Lower lobe of right lung (tissue), 2 donors: Measurements from ENCODE around the gene ADAMTS2. TPM values are rescaled to one million over a fixed set of nuclear protein-coding genes. Genes with fewer than 3 reads are reported as not detected.

Experiments used
- ATAC-seq, 2 donors: fragments of 200-7000 bp; cut with Tn5 transposase; one replicate each; pipeline ENCODE4 v1.9.1; 2020 to 2022; ENCODE audit warnings: mild to moderate bottlenecking in 2 of 2, moderate library complexity in 2 of 2
- DNase-seq: peaks from one replicate; pipeline ENCODE4 v3.0.0-alpha.2; 2020
- H3K27ac ChIP-seq: fragments of 200-600 bp; one replicate; pipeline ENCODE4 v1.8.0; 2022
- H3K27me3 ChIP-seq: fragments of 200-600 bp; one replicate; pipeline ENCODE4 v1.8.0; 2022; ENCODE audit warnings: low read depth
- H3K36me3 ChIP-seq: fragments of 200-600 bp; one replicate; pipeline ENCODE4 v1.8.0; 2022; ENCODE audit warnings: mild to moderate bottlenecking
- H3K4me1 ChIP-seq: fragments of 200-600 bp; one replicate; pipeline ENCODE4 v1.8.0; 2022
- H3K4me3 ChIP-seq: fragments of 200-600 bp; one replicate; pipeline ENCODE4 v1.8.0; 2022; ENCODE audit warnings: mild to moderate bottlenecking
- H3K9me3 ChIP-seq: fragments of 200-600 bp; one replicate; pipeline ENCODE4 v1.8.0; 2022
- intact Hi-C: fragments of 100-400 bp; cut with DNase I; formaldehyde crosslinking; loops from one replicate; pipeline ENCODE4 v1.11.0; 2022
- total RNA-seq: library from RNA; stranded (reverse); fragmentation: NEBNext Ultra II Directional; extraction: Animal tissue kit (Norgen Biotek cat#: 25700); gene quantifications from one replicate; pipeline ENCODE4 v1.2.1, GENCODE V29; 2021
- TF ChIP-seq, protein P1 (sequence below): fragments of 200-600 bp; IDR thresholded peaks from one replicate; pipeline ENCODE4 v1.8.0; 2022; ENCODE audit warnings: antibody characterized with exemption, mild to moderate bottlenecking
- donor health status: DM: no; HTN: yes; CAD: no; lungs with severe emphysema.

ADAMTS2 gene
- total RNA-seq, 1 donor from 2014 or later = 13.0 TPM

DNA sequence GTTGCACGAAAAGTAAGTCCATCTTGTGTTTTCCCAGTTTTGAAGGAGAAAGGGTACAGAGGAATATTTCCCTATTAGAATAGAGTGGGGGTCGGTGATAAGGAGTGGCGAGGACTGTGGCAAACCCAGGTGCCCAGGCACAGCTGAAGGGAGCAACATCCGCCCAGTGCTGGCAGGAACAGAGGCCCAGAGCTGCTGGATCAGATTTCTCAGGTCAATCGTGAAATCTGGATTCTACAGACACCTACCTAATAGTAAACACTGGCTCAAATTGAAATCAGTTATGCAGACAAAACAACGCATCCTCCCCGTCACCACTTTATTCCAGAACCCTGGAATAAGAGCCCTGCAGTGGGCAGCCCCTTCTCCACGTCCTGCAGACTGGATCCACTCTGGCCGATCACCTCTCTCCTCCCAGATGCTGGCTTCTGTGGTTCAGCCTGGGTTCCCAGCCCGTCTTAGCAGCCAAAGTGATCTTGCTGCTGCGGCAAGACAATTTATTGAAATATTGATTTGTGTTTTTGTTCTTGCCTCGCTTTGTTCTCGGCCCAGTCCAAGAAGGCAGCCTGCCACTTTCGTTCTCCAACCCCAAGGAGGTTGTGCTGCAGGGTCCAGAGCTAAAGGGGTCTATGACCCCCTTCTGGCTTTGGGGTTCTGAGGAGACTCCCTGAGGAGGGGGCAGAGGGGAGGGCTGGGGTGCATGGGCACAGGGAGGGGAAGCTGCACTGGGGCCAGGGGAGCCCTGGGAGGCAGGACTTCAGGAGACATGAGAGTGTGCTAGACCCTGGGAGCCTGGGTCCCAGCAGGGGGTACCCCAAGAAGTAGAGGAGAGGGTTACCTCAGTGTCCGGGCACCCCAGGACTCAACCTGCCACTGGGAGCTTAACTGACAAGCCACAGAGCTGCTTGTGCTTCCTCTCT lies 181.8 kb downstream of the ADAMTS2 start:
- TF ChIP-seq, protein P1, sequence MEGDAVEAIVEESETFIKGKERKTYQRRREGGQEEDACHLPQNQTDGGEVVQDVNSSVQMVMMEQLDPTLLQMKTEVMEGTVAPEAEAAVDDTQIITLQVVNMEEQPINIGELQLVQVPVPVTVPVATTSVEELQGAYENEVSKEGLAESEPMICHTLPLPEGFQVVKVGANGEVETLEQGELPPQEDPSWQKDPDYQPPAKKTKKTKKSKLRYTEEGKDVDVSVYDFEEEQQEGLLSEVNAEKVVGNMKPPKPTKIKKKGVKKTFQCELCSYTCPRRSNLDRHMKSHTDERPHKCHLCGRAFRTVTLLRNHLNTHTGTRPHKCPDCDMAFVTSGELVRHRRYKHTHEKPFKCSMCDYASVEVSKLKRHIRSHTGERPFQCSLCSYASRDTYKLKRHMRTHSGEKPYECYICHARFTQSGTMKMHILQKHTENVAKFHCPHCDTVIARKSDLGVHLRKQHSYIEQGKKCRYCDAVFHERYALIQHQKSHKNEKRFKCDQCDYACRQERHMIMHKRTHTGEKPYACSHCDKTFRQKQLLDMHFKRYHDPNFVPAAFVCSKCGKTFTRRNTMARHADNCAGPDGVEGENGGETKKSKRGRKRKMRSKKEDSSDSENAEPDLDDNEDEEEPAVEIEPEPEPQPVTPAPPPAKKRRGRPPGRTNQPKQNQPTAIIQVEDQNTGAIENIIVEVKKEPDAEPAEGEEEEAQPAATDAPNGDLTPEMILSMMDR = no peak
- Histone ChIP-seq H3K27ac (no peak overlapping the region), H3K27me3 (peaks cover 9% of the 10 kb centered on the region), H3K4me3 (no peak overlapping the region), H3K36me3 (no peaks in the 10 kb centered on the region), H3K9me3 (no peaks in the 10 kb centered on the region), H3K4me1 (peaks cover 12% of the 10 kb centered on the region)
- intact Hi-C loops = loop anchor here (10.0 kb wide), 1 partner anchor 331 kb away; no protein-coding TSS in a partner anchor
- peak; percentile 30 for DNase-seq
- ATAC-seq = no peak

DNA sequence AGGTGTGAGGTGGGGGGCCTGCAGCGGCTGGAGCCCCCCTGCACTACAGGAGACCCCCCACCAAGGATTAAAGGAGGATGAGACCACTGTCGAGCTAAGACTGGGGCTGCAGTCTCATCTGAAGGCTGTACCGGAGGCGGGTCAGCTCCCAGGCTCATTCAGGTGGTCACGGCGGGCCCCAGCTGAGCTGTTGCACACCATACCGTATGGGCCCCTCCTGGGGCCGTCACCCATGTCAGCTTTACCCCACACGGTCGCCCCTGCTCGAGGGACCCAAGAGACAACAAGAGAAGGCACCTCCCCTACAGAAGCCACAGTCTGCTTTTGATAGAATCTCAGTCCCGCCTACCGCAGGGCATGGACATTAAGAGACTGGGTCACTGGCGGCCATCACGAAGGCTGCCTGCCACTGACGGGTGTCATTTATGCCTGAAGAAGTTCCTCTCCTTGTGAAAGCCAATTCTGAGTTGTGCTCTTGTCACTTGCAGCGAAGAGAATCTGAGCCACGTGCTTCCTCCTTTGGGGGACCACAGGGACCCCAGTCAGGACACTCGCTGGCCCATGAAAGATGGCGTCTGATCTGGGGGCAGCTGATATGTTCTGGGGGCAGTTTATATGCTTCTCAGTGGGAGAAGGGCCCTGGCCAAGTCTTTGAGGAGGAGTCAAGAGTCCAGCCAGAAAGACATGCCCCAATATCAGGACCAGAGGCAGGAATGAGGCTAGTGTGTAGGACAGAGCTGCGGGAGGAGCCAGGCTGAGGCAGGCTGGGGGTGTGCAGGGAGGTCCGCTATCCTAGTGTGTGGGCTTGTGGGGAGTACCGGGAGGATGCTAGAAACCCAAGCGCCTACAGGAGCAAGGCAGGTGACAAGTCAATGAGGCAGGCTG lies 182.7 kb downstream of the ADAMTS2 start:
- Histone ChIP-seq H3K4me3 (no peak overlapping the region), H3K4me1 (peaks cover 9% of the 10 kb centered on the region), H3K27me3 (peaks cover 3% of the 10 kb centered on the region), H3K27ac (no peak overlapping the region), H3K9me3 (no peaks in the 10 kb centered on the region), H3K36me3 (no peaks in the 10 kb centered on the region)
- no peak for ATAC-seq
- TF ChIP-seq, protein P1 = no peak
- intact Hi-C loops = loop anchor here (10.0 kb wide), 1 partner anchor 332 kb away; no protein-coding TSS in a partner anchor
- DNase-seq = peak; percentile 26

DNA sequence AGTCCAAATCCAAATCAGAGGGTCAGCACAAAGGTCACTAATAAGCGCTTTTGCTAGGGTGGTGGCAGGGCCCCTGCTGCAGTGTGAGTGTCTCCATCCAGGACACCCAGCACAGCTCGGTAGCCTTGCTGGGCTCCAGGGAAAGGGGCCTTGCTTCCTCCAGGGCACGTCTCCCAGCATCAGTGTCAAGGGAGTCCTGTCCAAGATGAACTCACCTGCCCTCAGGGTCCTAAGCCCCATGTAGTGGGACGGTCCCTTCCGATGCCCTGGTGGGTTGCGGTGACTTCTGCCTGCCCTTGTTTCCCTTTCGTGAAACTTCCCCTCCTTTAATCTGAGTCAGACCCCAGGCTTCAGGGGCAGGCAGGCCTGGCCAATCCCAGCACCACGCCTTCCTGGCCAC lies 183.4 kb downstream of the ADAMTS2 start:
- intact Hi-C loops = loop anchor here (10.0 kb wide), 1 partner anchor 333 kb away; no protein-coding TSS in a partner anchor
- Histone ChIP-seq H3K4me1 (peaks cover 2% of the 10 kb centered on the region), H3K27me3 (no peaks in the 10 kb centered on the region), H3K9me3 (no peaks in the 10 kb centered on the region), H3K4me3 (no peak overlapping the region), H3K36me3 (no peaks in the 10 kb centered on the region), H3K27ac (no peak overlapping the region)
- DNase-seq (peak; percentile 14), ATAC-seq (no peak)
- TF ChIP-seq, protein P1 = no peak

DNA sequence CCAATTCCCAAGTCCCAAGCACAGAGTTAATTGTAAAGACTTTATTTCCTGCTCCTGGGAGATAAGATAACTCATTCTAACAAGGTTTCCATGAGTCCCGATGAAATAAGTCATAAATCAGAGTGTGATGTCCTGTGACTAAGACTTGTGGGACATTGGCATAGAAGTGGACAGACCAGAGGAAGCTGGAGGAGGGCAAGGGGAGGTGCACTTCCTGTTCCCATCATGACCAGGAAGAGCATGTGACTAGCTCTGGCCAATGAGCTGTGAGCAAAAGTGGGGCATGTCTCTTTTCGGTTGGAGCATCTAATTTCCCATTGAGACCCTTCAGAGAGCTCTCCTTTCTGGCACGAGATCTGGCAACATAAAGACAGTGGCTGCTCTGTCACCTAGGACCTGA lies 184.7 kb downstream of the ADAMTS2 start:
- H3K9me3 ChIP-seq = no peaks in the 10 kb centered on the region
- no peaks in the 10 kb centered on the region for H3K4me1 ChIP-seq
- intact Hi-C loops = loop anchor here (10.0 kb wide), 1 partner anchor 334 kb away; no protein-coding TSS in a partner anchor
- no peaks in the 10 kb centered on the region for H3K36me3 ChIP-seq
- no peak overlapping the region for H3K27ac ChIP-seq
- ATAC-seq = no peak
- H3K4me3 ChIP-seq = no peak overlapping the region
- no peaks in the 10 kb centered on the region for H3K27me3 ChIP-seq
- no peak for DNase-seq
- TF ChIP-seq, protein P1 = no peak

DNA sequence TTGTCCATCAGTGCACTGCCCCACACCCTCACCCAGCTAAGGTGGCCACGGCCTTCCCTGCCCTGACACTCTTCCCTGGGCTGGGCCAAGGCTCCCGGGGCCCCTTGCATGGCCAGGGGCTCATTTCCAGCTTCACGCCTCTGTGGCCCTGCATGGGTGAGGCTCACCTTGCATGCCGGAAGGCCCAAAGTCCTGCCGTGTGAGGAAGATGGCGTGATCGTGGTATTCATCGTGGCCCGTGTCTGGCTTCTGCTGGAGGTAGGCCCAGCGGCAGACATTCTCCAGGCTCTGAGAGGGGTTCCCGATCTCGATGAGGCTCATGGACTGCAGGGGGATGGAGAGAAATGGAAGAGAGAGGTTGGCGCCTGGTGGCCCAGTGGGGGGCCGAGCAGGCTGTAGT lies 186.7 kb downstream of the ADAMTS2 start:
- intact Hi-C loops = no loop called here
- H3K4me1 ChIP-seq = no peaks in the 10 kb centered on the region
- H3K9me3 ChIP-seq = no peaks in the 10 kb centered on the region
- no peak for ATAC-seq
- DNase-seq = peak; percentile 20
- TF ChIP-seq, protein P1 = no peak
- no peak overlapping the region for H3K27ac ChIP-seq
- H3K4me3 ChIP-seq = no peak overlapping the region
- H3K27me3 ChIP-seq = no peaks in the 10 kb centered on the region
- no peaks in the 10 kb centered on the region for H3K36me3 ChIP-seq
